ENCODE measurements around the gene SLC43A3. TPM values are rescaled to one million over a fixed set of nuclear protein-coding genes. Genes with fewer than 3 reads are reported as not detected.

SLC43A3 gene
- total RNA-seq, 4 donors from 2014 or later, result 26.6 to 90.4 (median 77.0) TPM

DNA sequence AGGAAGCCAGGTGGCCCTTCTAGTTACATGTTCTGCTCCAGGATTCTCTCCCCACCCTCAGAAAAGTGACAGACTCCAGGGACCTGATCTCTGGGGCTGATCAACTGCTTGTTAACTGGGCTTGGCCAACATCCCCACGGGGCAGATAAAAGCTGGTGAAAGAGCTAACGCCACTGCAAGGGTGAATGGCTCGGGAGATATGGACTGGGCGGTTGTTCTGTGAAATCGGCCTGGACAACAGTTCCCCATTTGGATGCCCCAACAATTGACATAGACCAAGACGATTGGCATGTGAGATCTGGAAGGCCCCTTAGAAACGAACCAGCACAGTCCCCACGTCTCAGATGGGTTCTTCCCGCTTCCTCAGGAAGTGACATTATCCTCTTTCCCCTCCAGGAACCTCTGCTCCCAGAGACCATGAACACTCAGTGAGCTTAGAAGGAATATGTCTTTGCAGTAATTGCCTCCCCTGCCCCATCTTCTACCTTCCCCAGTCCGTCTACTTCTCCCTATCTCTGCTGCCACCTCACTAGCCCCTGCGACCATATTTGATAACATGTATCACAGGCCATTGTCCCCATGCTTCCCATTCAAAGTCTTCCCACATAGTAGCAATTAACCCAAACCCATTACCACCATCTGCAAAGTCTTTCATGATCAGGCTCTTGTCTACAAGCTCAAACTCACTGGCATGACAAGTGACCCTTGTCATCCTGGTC, 30.9 kb downstream of the SLC43A3 start:
- H3K36me3 ChIP-seq, result no peaks in the 10 kb centered on the region
- no peak overlapping the region for H3K4me3 ChIP-seq
- H3K9me3 ChIP-seq, result no peaks in the 10 kb centered on the region
- 80% methylated on average over 11 of the region's 11 CpGs for WGBS
- DNase-seq (ENCODE audit: extremely low spot score), result no peak
- no peak for TF ChIP-seq POLR2AphosphoS5 (IDR thresholded peaks at IDR 0.05)
- TF ChIP-seq, protein P1, sequence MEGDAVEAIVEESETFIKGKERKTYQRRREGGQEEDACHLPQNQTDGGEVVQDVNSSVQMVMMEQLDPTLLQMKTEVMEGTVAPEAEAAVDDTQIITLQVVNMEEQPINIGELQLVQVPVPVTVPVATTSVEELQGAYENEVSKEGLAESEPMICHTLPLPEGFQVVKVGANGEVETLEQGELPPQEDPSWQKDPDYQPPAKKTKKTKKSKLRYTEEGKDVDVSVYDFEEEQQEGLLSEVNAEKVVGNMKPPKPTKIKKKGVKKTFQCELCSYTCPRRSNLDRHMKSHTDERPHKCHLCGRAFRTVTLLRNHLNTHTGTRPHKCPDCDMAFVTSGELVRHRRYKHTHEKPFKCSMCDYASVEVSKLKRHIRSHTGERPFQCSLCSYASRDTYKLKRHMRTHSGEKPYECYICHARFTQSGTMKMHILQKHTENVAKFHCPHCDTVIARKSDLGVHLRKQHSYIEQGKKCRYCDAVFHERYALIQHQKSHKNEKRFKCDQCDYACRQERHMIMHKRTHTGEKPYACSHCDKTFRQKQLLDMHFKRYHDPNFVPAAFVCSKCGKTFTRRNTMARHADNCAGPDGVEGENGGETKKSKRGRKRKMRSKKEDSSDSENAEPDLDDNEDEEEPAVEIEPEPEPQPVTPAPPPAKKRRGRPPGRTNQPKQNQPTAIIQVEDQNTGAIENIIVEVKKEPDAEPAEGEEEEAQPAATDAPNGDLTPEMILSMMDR (IDR thresholded peaks at IDR 0.05), result no peak
- no peak for TF ChIP-seq POLR2A (IDR thresholded peaks at IDR 0.05; ENCODE audit: low read depth)
- TF ChIP-seq EP300 (IDR thresholded peaks at IDR 0.05), result no peak
- no peaks in the 10 kb centered on the region for H3K27me3 ChIP-seq
- no peaks in the 10 kb centered on the region for H3K4me1 ChIP-seq
- intact Hi-C loops (cut with DNase I), result no loop called here
- H3K27ac ChIP-seq (replicated peaks in 1 of 4), result no peak overlapping the region

DNA sequence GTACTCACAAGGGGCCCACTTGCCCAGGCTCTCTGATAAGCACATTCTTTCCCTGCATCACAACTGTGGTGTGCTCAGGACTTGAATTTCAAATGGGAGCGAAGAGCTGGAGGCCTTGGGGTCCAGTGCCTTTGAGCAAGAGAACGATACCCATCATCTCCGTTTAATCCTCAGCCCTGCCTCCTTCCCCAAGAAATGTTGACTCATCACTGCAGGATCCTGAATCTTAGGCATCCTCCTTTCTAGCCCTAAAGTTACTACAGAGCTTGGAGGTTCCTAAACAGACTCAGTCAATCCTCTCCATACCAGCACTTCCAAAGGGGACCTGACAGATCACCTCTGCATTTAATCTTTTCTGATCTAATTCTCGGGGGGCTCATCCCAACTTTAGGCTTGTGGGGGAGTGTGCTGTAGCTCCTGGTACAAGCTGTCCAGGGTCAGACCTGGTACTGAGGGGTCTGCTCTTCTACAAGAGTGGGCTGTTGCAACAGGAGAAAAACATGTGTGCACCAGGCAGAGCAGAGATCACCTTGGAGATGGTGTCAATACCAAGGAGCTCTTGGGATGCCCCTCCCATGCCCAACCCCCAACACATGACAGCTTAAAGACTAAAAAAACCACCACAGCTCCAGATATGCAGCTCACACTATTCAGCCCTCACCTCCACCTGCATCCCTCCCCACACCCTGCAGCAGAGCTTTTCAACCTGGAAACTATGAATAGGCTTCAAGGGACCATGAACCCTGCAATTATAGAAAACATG, 32.5 kb downstream of the SLC43A3 start:
- intact Hi-C loops (cut with DNase I), result no loop called here
- no peaks in the 10 kb centered on the region for H3K4me1 ChIP-seq
- whole genome bisulfite sequencing, result 79% methylated on average over 4 of the region's 4 CpGs
- H3K27me3 ChIP-seq, result peaks cover 0 to 4% (median 0%) of the 10 kb centered on the region in 4 donors
- DNase-seq (ENCODE audit: extremely low spot score), result no peak
- no peaks in the 10 kb centered on the region for H3K36me3 ChIP-seq
- H3K4me3 ChIP-seq, result no peak overlapping the region
- TF ChIP-seq, protein P1 (IDR thresholded peaks at IDR 0.05), result no peak
- TF ChIP-seq POLR2AphosphoS5 (IDR thresholded peaks at IDR 0.05) (no peak), EP300 (IDR thresholded peaks at IDR 0.05) (no peak), POLR2A (IDR thresholded peaks at IDR 0.05; ENCODE audit: low read depth) (no peak)
- no peaks in the 10 kb centered on the region for H3K9me3 ChIP-seq
- no peak overlapping the region for H3K27ac ChIP-seq (replicated peaks in 1 of 4)

DNA sequence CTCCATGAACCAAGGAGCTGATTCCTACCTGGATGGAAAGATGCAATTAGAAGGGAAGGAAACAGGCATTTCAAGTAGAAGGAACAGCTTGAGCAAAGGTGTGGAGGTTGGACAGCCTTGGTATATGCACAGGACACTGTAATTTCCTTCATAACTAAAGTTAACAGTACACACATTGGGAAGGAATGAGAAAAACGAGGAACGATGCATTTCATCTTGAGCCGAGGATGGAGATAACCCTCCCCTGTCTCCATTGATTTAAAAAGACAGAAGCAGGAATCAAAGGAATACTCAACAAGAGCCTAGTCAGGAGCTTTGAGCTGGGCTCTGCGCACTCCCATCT, 34.2 kb downstream of the SLC43A3 start:
- no peaks in the 10 kb centered on the region for H3K36me3 ChIP-seq
- no peaks in the 10 kb centered on the region for H3K9me3 ChIP-seq
- no peak overlapping the region for H3K27ac ChIP-seq (replicated peaks in 1 of 4)
- TF ChIP-seq POLR2A (IDR thresholded peaks at IDR 0.05; ENCODE audit: low read depth), result no peak
- no peak for TF ChIP-seq POLR2AphosphoS5 (IDR thresholded peaks at IDR 0.05)
- TF ChIP-seq, protein P1 (IDR thresholded peaks at IDR 0.05), result no peak
- no peak for TF ChIP-seq EP300 (IDR thresholded peaks at IDR 0.05)
- DNase-seq (ENCODE audit: extremely low spot score), result no peak
- H3K27me3 ChIP-seq, result peaks cover 0 to 13% (median 0%) of the 10 kb centered on the region in 4 donors
- H3K4me3 ChIP-seq, result no peak overlapping the region
- intact Hi-C loops (cut with DNase I), result no loop called here
- H3K4me1 ChIP-seq, result no peaks in the 10 kb centered on the region
- WGBS, result 87% methylated on average over 4 of the region's 4 CpGs

DNA sequence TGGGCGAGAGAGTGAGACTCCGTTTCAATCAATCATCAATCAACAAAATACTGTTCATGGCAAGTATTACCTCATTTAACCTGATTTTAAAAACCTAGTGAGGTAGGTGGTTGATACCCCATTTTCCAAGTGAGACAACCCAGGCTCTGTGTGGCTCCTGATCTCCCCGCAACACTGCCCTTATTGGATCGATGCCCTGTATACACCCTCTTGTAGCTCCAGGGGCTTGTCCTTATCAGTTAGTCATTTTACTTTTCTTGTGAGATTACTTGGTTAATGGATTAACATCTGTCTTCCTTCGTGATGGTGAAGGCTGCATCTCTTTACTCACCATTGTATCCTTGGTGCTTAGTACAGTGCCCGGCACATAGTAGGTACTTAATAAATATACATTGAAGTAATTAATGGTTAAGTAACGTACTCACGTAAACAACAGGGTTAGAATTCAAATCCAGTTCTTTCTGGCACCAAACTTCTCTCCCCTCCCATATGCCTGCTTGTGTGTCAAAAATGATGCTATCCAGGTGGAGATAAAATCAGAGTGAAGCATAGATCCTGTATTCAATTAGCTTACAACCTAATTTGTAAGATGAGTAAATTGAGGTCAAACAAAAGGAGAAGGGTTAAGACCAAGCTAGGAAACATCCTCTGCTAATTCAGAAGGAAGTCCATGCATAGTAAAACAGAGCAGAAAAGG, 34.7 kb downstream of the SLC43A3 start:
- intact Hi-C loops (cut with DNase I), result no loop called here
- 76% methylated on average over 8 of the region's 8 CpGs for WGBS
- Histone ChIP-seq H3K4me1 (no peaks in the 10 kb centered on the region), H3K9me3 (no peaks in the 10 kb centered on the region), H3K27ac (replicated peaks in 1 of 4) (no peak overlapping the region), H3K36me3 (no peaks in the 10 kb centered on the region), H3K27me3 (peaks cover 0 to 13% (median 0%) of the 10 kb centered on the region in 4 donors), H3K4me3 (no peak overlapping the region)
- no peak for DNase-seq (ENCODE audit: extremely low spot score)
- TF ChIP-seq, protein P1 (IDR thresholded peaks at IDR 0.05), result no peak
- TF ChIP-seq POLR2A (IDR thresholded peaks at IDR 0.05; ENCODE audit: low read depth) (no peak), EP300 (IDR thresholded peaks at IDR 0.05) (no peak), POLR2AphosphoS5 (IDR thresholded peaks at IDR 0.05) (no peak)
